ENCODE data around the gene SPINDOC. TPM values are rescaled to one million over a fixed set of nuclear protein-coding genes. Genes with fewer than 3 reads are reported as not detected.

Gene SPINDOC
- total and polyA plus RNA-seq, 12 donors: 7.0 to 13.2 (median 9.6) TPM

DNA sequence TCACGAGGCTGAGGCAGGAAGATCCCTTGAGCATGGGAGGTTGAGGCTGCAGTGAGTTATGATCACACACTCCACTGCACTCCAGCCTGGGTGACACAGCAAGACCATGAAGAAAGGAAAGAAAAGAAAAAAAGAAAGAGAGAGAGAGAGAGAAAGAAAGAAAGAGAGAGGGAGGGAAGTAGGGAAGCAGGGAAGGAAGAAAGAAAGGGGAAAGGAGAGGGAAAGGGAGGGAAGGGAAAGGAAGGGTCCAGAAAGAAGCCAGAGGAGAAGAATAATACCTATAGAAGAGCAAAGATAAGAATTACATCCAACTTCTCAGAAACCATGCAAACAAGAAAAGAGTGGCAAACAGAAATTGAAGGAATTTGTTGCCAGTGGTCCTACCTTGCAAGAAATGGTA is 27.4 kb upstream of the SPINDOC start:
- Histone ChIP-seq H3K27me3 (no peaks in the 10 kb centered on the region), H3K9me3 (peaks cover 0 to 10% (median 0%) of the 10 kb centered on the region in 11 donors), H3K27ac (no peak overlapping the region), H3K4me3 (no peak overlapping the region), H3K36me3 (no peaks in the 10 kb centered on the region), H3K4me1 (peaks cover 0 to 3% (median 0%) of the 10 kb centered on the region in 9 donors)
- DNase-seq: no peak
- TF ChIP-seq, protein P1, sequence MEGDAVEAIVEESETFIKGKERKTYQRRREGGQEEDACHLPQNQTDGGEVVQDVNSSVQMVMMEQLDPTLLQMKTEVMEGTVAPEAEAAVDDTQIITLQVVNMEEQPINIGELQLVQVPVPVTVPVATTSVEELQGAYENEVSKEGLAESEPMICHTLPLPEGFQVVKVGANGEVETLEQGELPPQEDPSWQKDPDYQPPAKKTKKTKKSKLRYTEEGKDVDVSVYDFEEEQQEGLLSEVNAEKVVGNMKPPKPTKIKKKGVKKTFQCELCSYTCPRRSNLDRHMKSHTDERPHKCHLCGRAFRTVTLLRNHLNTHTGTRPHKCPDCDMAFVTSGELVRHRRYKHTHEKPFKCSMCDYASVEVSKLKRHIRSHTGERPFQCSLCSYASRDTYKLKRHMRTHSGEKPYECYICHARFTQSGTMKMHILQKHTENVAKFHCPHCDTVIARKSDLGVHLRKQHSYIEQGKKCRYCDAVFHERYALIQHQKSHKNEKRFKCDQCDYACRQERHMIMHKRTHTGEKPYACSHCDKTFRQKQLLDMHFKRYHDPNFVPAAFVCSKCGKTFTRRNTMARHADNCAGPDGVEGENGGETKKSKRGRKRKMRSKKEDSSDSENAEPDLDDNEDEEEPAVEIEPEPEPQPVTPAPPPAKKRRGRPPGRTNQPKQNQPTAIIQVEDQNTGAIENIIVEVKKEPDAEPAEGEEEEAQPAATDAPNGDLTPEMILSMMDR (IDR thresholded peaks at IDR 0.05): no peak
- intact Hi-C loops (cut with DNase I): no loop called here
- no peak for ATAC-seq
- 87 to 94% methylated on average over 1 of the region's 1 CpG for whole genome bisulfite sequencing, 2 donors

DNA sequence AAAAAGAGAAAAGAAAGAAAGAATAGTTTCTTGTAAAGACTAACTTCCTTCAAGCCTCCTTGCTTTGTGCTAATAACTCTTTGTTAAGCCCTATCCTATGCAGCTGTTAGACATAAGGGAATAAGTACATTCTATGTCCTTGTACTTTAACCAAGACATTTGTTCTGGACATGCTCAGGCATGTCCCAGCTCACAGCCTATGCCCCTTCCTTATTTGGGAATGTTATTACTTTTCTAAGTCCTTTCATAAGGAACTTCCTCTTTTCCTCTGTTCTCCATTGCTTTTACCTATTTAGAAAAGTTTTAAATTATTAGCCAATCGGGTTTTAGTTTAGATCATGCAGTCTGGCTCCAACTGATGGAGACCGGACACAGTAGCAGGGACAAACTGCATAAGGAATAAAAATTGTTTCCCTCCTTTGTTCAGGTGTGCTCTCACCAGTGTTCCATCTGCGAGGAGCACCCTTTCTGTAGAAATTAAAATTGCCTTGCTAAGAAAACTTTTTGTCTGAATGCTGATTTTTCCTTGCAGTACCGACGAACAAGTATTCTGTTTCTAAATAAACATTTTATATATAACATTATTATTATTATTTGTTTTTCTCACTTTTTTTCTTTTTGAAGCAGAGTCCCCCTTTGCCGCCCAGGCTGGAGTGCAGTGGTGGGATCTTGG is 21.6 kb upstream of the SPINDOC start:
- H3K27ac ChIP-seq: no peak overlapping the region
- DNase-seq (no peak), ATAC-seq (no peak)
- no peak overlapping the region for H3K4me3 ChIP-seq
- intact Hi-C loops (cut with DNase I): no loop called here
- peaks cover 0 to 35% (median 17%) of the 10 kb centered on the region in 11 donors for H3K9me3 ChIP-seq
- WGBS, 2 donors: 80 to 94% methylated on average over 6 of the region's 6 CpGs
- H3K27me3 ChIP-seq: no peaks in the 10 kb centered on the region
- no peaks in the 10 kb centered on the region for H3K36me3 ChIP-seq
- TF ChIP-seq, protein P1 (IDR thresholded peaks at IDR 0.05): no peak
- H3K4me1 ChIP-seq: no peaks in the 10 kb centered on the region

DNA sequence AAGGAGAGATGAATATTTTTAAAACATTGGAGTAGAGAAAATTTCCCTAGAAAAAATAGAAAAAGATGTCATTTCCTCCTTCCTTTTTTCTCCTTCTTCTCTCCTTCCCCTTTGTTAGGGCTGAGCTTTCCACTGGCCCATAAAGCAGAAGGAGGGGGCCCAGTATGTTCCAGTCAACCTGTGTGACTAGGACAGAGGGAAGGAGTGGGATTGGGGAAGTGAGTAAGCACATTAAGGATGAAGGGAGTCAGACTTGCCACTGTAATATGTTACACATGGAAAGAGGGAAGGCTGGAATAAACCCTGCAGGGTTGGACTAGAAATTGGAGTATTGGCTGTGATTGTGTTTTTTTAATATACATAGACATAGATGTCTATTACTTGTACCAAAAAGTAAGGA is 20.1 kb upstream of the SPINDOC start:
- no peak overlapping the region for H3K4me3 ChIP-seq
- intact Hi-C loops (cut with DNase I): no loop called here
- DNase-seq (no peak), ATAC-seq (no peak)
- no peak overlapping the region for H3K27ac ChIP-seq
- no peaks in the 10 kb centered on the region for H3K27me3 ChIP-seq
- no peaks in the 10 kb centered on the region for H3K36me3 ChIP-seq
- TF ChIP-seq, protein P1 (IDR thresholded peaks at IDR 0.05): no peak
- no peaks in the 10 kb centered on the region for H3K4me1 ChIP-seq
- peaks cover 0 to 35% (median 17%) of the 10 kb centered on the region in 11 donors for H3K9me3 ChIP-seq

DNA sequence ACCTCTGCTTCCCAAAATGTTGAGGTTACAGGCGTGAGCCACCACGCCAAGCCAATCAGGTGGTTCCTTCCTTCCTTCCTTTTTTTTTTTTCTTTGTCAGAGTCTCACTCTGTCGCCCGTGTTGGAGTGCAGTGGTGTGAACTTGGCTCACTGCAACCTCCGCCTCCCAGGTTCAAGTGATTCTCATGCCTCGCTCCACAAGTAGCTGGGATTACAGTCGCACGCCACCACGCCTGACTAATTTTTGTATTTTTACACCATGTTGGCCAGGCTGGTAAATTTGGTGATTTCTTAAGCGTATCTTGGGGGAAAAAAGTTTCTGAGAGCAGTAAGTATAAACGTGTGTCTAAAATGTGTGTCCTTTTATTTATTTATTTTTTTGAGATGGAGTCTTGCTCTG is 18.2 kb upstream of the SPINDOC start:
- Histone ChIP-seq H3K36me3 (no peaks in the 10 kb centered on the region), H3K27me3 (no peaks in the 10 kb centered on the region), H3K9me3 (peaks cover 0 to 32% (median 17%) of the 10 kb centered on the region in 11 donors), H3K4me3 (no peak overlapping the region), H3K27ac (no peak overlapping the region), H3K4me1 (no peaks in the 10 kb centered on the region)
- intact Hi-C loops (cut with DNase I): no loop called here
- ATAC-seq (no peak), DNase-seq (no peak)
- 76 to 79% methylated on average over 11 of the region's 11 CpGs for WGBS, 2 donors
- TF ChIP-seq, protein P1 (IDR thresholded peaks at IDR 0.05): no peak
